ENCODE measurements around the gene FILIP1L. TPM values are rescaled to one million over a fixed set of nuclear protein-coding genes. Genes with fewer than 3 reads are reported as not detected.

The FILIP1L gene
- total and polyA plus RNA-seq, 2 of the 8 experiments (the other 6 are each of a cell fraction or from before 2014, with no cell fraction given), result 0.06 to 0.09 TPM

DNA sequence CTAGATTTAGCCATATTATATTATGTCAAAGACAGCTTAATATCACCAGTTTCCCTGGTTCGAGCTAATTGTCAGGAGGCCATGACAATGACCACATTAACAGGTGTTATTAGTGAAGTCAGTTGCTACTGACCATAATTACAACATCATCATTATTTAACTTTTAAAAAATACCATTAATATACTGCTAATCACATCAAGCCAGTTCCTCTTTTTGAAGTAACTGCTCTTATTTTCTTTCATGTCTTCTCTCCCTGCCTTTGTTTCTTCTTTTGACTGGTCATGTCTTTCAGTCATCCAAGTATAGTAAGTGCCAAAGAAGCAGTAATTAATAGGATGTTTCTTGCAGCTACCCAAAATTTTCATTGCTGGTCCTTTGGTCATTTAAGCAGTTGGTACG is 235.0 kb downstream of the FILIP1L start (continued):
- TF ChIP-seq FOSL1 (IDR thresholded peaks at IDR 0.05; ENCODE audit: insufficient read depth, low read depth, low read length) (no peak), TAF1 (IDR thresholded peaks at IDR 0.05; ENCODE audit: low read depth, low read length) (no peak), POLR2A (IDR thresholded peaks at IDR 0.05; ENCODE audit: control extremely low read depth in 1 of 2, low read depth in 2 of 2, low read length in 2 of 2) (no peak), EZH2 (IDR thresholded peaks at IDR 0.05; ENCODE audit: low read depth, low read length, severe bottlenecking) (no peak)

All from H1 (cell line).